HEK293 (cell line): ENCODE data around the gene RCOR1.

ENCODE experiments used
- CTCF ChIA-PET: fragments of 350-600 bp; formaldehyde crosslinking; extraction: SDS; loops from one replicate; lab custom pipeline; 2021; ENCODE audit warnings: antibody characterized with exemption; lab: Yijun Ruan, JAX
- POLR2A ChIA-PET: fragments of 300-600 bp; formaldehyde crosslinking; extraction: SDS; loops from one replicate; lab custom pipeline; 2020; ENCODE audit warnings: antibody characterized with exemption, inconsistent platforms; lab: Yijun Ruan, JAX
- H3K27ac ChIP-seq: fragments of 200-500 bp; sonication (Bioruptor generic); 2 replicates; pipeline ENCODE4 v1.5.1; 2014; ENCODE audit warnings: low read depth, low read length, control low read depth, inconsistent platforms; ENCODE audit errors: extremely low read depth
- H3K36me3 ChIP-seq, 2 experiments: fragments of 200-500 bp in 1 of 2; sonication (Bioruptor generic) in 1 of 2; 1 replicate in 1 of 2; 2 replicates in 1 of 2; pipeline ENCODE4 v1.5.1; 2014 to 2017; ENCODE audit warnings: inconsistent platforms in 2 of 2, low read length in 2 of 2; ENCODE audit not compliant: control insufficient read depth in 2 of 2, insufficient read depth in 1 of 2
- H3K4me1 ChIP-seq: fragments of 200-500 bp; sonication (Bioruptor generic); 2 replicates; pipeline ENCODE4 v1.5.1; 2014; ENCODE audit warnings: mild to moderate bottlenecking, low read length, inconsistent platforms; ENCODE audit not compliant: control insufficient read depth, insufficient read depth
- H3K4me3 ChIP-seq: 2 replicates; pipeline ENCODE4 v1.5.1; 2011; ENCODE audit warnings: low read depth, mild to moderate bottlenecking, control low read depth, low read length, moderate library complexity
- H3K9me3 ChIP-seq: fragments of 200-500 bp; sonication (Bioruptor generic); 2 replicates; pipeline ENCODE4 v1.5.1; 2014; ENCODE audit warnings: low read depth, low read length, inconsistent platforms; ENCODE audit not compliant: control insufficient read depth, insufficient read depth
- HOXA7 ChIP-seq: sonication (generic); formaldehyde crosslinking; IDR thresholded peaks from 2 replicates; pipeline ENCODE4 v1.8.1; 2022; ENCODE audit warnings: missing genetic modification reagents, borderline replicate concordance
- HOXC10 ChIP-seq: sonication (generic); formaldehyde crosslinking; IDR thresholded peaks from 2 replicates; pipeline ENCODE4 v1.8.1; 2023; ENCODE audit warnings: mild to moderate bottlenecking, missing genetic modification reagents
- KLF16 ChIP-seq: fragments of 450-650 bp; formaldehyde crosslinking; IDR thresholded peaks from 2 replicates; pipeline ENCODE4 v1.5.1; 2017; ENCODE audit warnings: missing biosample characterization, missing genetic modification characterization
- OVOL3 ChIP-seq: fragments of 450-650 bp; formaldehyde crosslinking; IDR thresholded peaks from 2 replicates; pipeline ENCODE4 v1.5.1; 2016; ENCODE audit warnings: missing biosample characterization, missing genetic modification characterization
- SALL2 ChIP-seq: fragments of 450-650 bp; formaldehyde crosslinking; IDR thresholded peaks from 2 replicates; pipeline ENCODE4 v1.5.0; 2017; ENCODE audit warnings: missing biosample characterization, mild to moderate bottlenecking, missing genetic modification characterization, borderline replicate concordance
- SCRT2 ChIP-seq: fragments of 450-650 bp; formaldehyde crosslinking; IDR thresholded peaks from 2 replicates; pipeline ENCODE4 v1.5.1; 2016; ENCODE audit warnings: missing biosample characterization, missing genetic modification characterization
- YY1 ChIP-seq: fragments of 450-650 bp; formaldehyde crosslinking; IDR thresholded peaks from 2 replicates; pipeline ENCODE4 v1.5.1; 2018; ENCODE audit warnings: missing biosample characterization, missing genetic modification characterization
- ZBTB1 ChIP-seq: fragments of 450-650 bp; formaldehyde crosslinking; IDR thresholded peaks from 2 replicates; pipeline ENCODE4 v1.5.1; 2016; ENCODE audit warnings: missing biosample characterization, missing genetic modification characterization
- ZBTB21 ChIP-seq: fragments of 450-650 bp; formaldehyde crosslinking; IDR thresholded peaks from 2 replicates; pipeline ENCODE4 v1.5.1; 2017; ENCODE audit warnings: missing biosample characterization, missing genetic modification characterization
- ZBTB48 ChIP-seq: fragments of 450-650 bp; formaldehyde crosslinking; IDR thresholded peaks from 2 replicates; pipeline ENCODE4 v1.5.1; 2016; ENCODE audit warnings: missing biosample characterization, missing genetic modification characterization
- ZBTB7A ChIP-seq: fragments of 450-650 bp; formaldehyde crosslinking; IDR thresholded peaks from 2 replicates; pipeline ENCODE4 v1.5.1; 2016; ENCODE audit warnings: low read depth, missing biosample characterization, missing genetic modification characterization
- ZEB2 ChIP-seq: fragments of 450-650 bp; formaldehyde crosslinking; IDR thresholded peaks from 2 replicates; pipeline ENCODE4 v1.5.1; 2016; ENCODE audit warnings: missing biosample characterization, missing genetic modification characterization
- ZFHX2 ChIP-seq: fragments of 450-650 bp; formaldehyde crosslinking; conservative IDR thresholded peaks from 2 replicates; pipeline ENCODE4 v1.5.1; 2016; ENCODE audit warnings: missing biosample characterization, missing genetic modification characterization
- ZFP41 ChIP-seq: fragments of 450-650 bp; formaldehyde crosslinking; IDR thresholded peaks from 2 replicates; pipeline ENCODE4 v1.5.1; 2016; ENCODE audit warnings: missing biosample characterization, missing genetic modification characterization, borderline replicate concordance
- ZNF132 ChIP-seq: fragments of 450-650 bp; formaldehyde crosslinking; IDR thresholded peaks from 2 replicates; pipeline ENCODE4 v1.5.1; 2017; ENCODE audit warnings: missing biosample characterization, missing genetic modification characterization, borderline replicate concordance
- ZNF169 ChIP-seq: fragments of 450-650 bp; formaldehyde crosslinking; IDR thresholded peaks from 2 replicates; pipeline ENCODE4 v1.5.1; 2016; ENCODE audit warnings: missing biosample characterization, missing genetic modification characterization
- ZNF214 ChIP-seq: fragments of 450-650 bp; formaldehyde crosslinking; IDR thresholded peaks from 2 replicates; pipeline ENCODE4 v1.5.1; 2017; ENCODE audit warnings: missing biosample characterization, mild to moderate bottlenecking, missing genetic modification characterization, borderline replicate concordance
- ZNF311 ChIP-seq: fragments of 450-650 bp; formaldehyde crosslinking; IDR thresholded peaks from 2 replicates; pipeline ENCODE4 v1.5.1; 2017; ENCODE audit warnings: missing biosample characterization, missing genetic modification characterization, borderline replicate concordance
- ZNF426 ChIP-seq: fragments of 450-650 bp; formaldehyde crosslinking; IDR thresholded peaks from 2 replicates; pipeline ENCODE4 v1.5.1; 2017; ENCODE audit warnings: missing biosample characterization, missing genetic modification characterization, mild to moderate bottlenecking, inconsistent platforms, moderate library complexity
- ZNF529 ChIP-seq: fragments of 450-650 bp; formaldehyde crosslinking; IDR thresholded peaks from 2 replicates; pipeline ENCODE4 v1.5.1; 2017; ENCODE audit warnings: missing genetic modification characterization, missing biosample characterization; ENCODE audit not compliant: insufficient replicate concordance
- ZNF558 ChIP-seq: fragments of 450-650 bp; formaldehyde crosslinking; IDR thresholded peaks from 2 replicates; pipeline ENCODE4 v1.5.1; 2016; ENCODE audit warnings: missing biosample characterization, missing genetic modification characterization
- ZNF571 ChIP-seq: fragments of 450-650 bp; formaldehyde crosslinking; IDR thresholded peaks from 2 replicates; pipeline ENCODE4 v1.5.0; 2017; ENCODE audit warnings: missing biosample characterization, missing genetic modification characterization
- ZNF585B ChIP-seq: fragments of 450-650 bp; formaldehyde crosslinking; IDR thresholded peaks from 2 replicates; pipeline ENCODE4 v1.5.1; 2016; ENCODE audit warnings: missing biosample characterization, missing genetic modification characterization
- ZNF624 ChIP-seq: fragments of 450-650 bp; formaldehyde crosslinking; IDR thresholded peaks from 2 replicates; pipeline ENCODE4 v1.5.1; 2017; ENCODE audit warnings: missing biosample characterization, missing genetic modification characterization
- ZNF76 ChIP-seq: fragments of 450-650 bp; formaldehyde crosslinking; IDR thresholded peaks from 2 replicates; pipeline ENCODE4; 2016; ENCODE audit warnings: low read depth, missing biosample characterization, missing genetic modification characterization, borderline replicate concordance
- ZNF791 ChIP-seq: fragments of 450-650 bp; formaldehyde crosslinking; IDR thresholded peaks from 2 replicates; pipeline ENCODE4 v1.5.1; 2016; ENCODE audit warnings: missing biosample characterization, missing genetic modification characterization
- ZNF792 ChIP-seq: fragments of 450-650 bp; formaldehyde crosslinking; IDR thresholded peaks from 2 replicates; pipeline ENCODE4 v1.5.1; 2016; ENCODE audit warnings: missing biosample characterization, missing genetic modification characterization
- ZNF843 ChIP-seq: fragments of 450-650 bp; formaldehyde crosslinking; IDR thresholded peaks from 2 replicates; pipeline ENCODE4 v1.5.1; 2016; ENCODE audit warnings: missing biosample characterization, missing genetic modification characterization
- TF ChIP-seq, protein P1 (sequence below): fragments of 450-650 bp; formaldehyde crosslinking; IDR thresholded peaks from 2 replicates; pipeline ENCODE4 v1.5.1; 2016; ENCODE audit warnings: missing biosample characterization, missing genetic modification characterization
- TF ChIP-seq, protein P2 (sequence below): fragments of 450-650 bp; formaldehyde crosslinking; IDR thresholded peaks from 2 replicates; pipeline ENCODE4 v1.5.1; 2016; ENCODE audit warnings: missing biosample characterization, missing genetic modification characterization
- TF ChIP-seq, protein P3 (sequence below): fragments of 450-650 bp; formaldehyde crosslinking; IDR thresholded peaks from 2 replicates; pipeline ENCODE4 v1.5.1; 2016; ENCODE audit warnings: missing biosample characterization, missing genetic modification characterization

The RCOR1 gene

DNA sequence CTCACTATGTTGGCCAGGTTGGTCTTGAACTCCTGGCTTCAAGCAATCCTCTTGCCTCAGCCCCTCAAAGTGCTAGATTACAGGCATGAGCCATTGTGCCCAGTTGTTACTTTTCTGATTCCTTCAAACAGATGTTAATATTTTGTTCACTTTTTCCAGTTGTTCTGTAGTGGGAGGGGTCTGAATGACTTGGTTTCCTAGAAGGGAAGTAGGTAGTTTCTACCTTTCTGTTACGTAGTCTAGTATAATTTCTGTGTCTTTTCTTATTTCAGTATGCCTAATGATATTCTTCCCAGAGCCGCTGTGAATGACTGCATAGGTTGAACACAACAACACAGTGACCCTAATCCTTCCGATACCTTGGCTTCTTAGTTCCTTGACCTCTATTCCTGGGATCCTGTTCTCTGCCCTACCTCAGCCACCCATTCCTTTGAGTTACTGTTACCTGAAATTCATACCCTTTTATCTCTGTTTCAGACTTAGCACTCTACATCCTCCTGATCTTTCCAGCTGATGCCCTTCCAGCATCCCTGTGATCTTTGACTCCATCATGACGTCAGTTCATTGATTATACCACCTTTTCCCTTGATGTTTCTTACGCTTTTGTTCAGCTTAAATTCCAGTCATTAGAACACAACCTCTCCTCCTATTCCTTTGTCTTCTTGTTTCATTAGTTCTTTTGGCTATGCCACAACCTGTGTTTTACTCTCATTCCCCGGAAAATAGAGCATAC lies 33.3 kb downstream of the RCOR1 start (continued):
- TF ChIP-seq ZFHX2 (tag by site-specific recombination) (no peak), ZNF571 (tag by site-specific recombination) (no peak), ZNF76 (tag by site-specific recombination) (no peak)

DNA sequence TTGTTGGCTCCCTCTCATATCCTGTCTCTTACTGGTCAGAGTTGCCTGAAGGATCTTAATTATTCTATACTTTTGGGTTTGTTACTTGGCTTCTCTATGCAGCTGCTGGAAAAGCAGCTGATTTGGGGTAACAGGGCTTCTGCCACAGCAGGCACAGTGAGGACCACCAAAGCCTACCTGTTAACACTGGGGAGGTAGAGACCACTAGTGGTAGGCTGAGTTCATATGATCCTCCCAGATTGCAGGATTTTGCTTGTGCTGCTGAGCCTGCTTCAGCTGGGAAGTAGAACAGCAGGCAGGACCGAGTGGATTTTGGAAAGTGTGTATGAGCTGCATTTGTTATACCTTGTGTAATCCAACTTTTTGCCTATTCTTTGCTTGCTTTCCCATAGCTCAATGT lies 34.1 kb downstream of the RCOR1 start:
- no peak overlapping the region for H3K27ac ChIP-seq

DNA sequence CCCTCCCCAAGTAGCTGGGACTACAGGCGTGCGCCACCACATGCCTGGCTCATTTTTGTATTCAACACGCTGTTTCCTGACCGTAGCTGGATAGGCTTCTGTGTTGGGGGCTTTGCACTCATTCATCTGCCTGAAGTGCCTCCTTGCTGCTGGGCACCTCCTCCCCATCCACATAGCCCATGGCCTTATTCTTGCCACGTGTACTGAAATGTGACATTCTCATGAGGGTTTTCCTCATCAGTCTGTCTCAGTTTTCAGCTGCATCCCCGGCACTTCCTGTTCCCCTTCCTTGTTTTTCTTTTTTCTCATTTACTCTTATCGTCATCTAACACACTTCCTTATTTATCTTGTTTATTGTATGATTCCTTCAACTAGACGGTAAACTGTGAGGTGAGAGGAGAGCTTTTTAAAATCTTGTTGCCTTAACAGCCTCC lies 36.6 kb downstream of the RCOR1 start:
- Histone ChIP-seq H3K27ac (no peak overlapping the region), H3K9me3 (no peaks in the 10 kb centered on the region), H3K36me3 (peaks cover 0 to 3% of the 10 kb centered on the region in 2 experiments; a peak in 1 of 3 replicates), H3K4me1 (peaks cover 13% of the 10 kb centered on the region), H3K4me3 (no peak overlapping the region)
- POLR2A ChIA-PET: no interaction called here
- CTCF ChIA-PET: interaction anchor here (0.7 to 2.3 kb wide), 4 partner anchors 21 to 104 kb away, joined by 3 to 10 read pairs (median 6); no protein-coding TSS in a partner anchor
- TF ChIP-seq, protein P1, sequence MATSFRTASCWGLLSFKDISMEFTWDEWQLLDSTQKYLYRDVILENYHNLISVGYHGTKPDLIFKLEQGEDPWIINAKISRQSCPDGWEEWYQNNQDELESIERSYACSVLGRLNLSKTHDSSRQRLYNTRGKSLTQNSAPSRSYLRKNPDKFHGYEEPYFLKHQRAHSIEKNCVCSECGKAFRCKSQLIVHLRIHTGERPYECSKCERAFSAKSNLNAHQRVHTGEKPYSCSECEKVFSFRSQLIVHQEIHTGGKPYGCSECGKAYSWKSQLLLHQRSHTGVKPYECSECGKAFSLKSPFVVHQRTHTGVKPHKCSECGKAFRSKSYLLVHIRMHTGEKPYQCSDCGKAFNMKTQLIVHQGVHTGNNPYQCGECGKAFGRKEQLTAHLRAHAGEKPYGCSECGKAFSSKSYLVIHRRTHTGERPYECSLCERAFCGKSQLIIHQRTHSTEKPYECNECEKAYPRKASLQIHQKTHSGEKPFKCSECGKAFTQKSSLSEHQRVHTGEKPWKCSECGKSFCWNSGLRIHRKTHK (tag by site-specific recombination): no peak
- TF ChIP-seq ZBTB48 (tag by site-specific recombination) (no peak), ZNF529 (tag by site-specific recombination) (no peak), ZNF132 (tag by site-specific recombination) (no peak), ZEB2 (no peak), ZNF426 (no peak), ZBTB7A (tag by site-specific recombination) (no peak), YY1 (tag by site-specific recombination) (no peak), KLF16 (tag by site-specific recombination) (no peak), ZBTB21 (no peak), OVOL3 (no peak), ZNF585B (tag by site-specific recombination) (no peak)

More for the DNA sequence above, 34.1 kb downstream of the RCOR1 start:
- ChIA-PET CTCF (interaction anchor here (0.6 to 1.1 kb wide), 3 partner anchors 26 to 36 kb away, joined by 3 to 4 read pairs (median 3); no protein-coding TSS in a partner anchor), POLR2A (no interaction called here)
- Histone ChIP-seq H3K9me3 (no peaks in the 10 kb centered on the region), H3K4me1 (peaks cover 21% of the 10 kb centered on the region), H3K36me3 (peaks cover 0 to 3% of the 10 kb centered on the region in 2 experiments; a peak in 1 of 3 replicates), H3K4me3 (no peak overlapping the region)
- TF ChIP-seq ZBTB1 (tag by site-specific recombination) (no peak), ZFP41 (tag by site-specific recombination) (no peak), ZNF791 (no peak), ZNF558 (no peak), ZNF311 (tag by site-specific recombination) (no peak), ZNF843 (tag by site-specific recombination) (no peak), HOXA7 (CRISPR knock-in tag) (no peak), ZNF169 (tag by site-specific recombination) (no peak), SALL2 (tag by site-specific recombination) (no peak), ZNF214 (tag by site-specific recombination) (no peak), HOXC10 (no peak), YY1 (tag by site-specific recombination) (no peak), SCRT2 (tag by site-specific recombination) (no peak), ZNF624 (tag by site-specific recombination) (no peak), ZNF792 (tag by site-specific recombination) (no peak), ZNF585B (tag by site-specific recombination) (no peak)
- TF ChIP-seq, protein P2, sequence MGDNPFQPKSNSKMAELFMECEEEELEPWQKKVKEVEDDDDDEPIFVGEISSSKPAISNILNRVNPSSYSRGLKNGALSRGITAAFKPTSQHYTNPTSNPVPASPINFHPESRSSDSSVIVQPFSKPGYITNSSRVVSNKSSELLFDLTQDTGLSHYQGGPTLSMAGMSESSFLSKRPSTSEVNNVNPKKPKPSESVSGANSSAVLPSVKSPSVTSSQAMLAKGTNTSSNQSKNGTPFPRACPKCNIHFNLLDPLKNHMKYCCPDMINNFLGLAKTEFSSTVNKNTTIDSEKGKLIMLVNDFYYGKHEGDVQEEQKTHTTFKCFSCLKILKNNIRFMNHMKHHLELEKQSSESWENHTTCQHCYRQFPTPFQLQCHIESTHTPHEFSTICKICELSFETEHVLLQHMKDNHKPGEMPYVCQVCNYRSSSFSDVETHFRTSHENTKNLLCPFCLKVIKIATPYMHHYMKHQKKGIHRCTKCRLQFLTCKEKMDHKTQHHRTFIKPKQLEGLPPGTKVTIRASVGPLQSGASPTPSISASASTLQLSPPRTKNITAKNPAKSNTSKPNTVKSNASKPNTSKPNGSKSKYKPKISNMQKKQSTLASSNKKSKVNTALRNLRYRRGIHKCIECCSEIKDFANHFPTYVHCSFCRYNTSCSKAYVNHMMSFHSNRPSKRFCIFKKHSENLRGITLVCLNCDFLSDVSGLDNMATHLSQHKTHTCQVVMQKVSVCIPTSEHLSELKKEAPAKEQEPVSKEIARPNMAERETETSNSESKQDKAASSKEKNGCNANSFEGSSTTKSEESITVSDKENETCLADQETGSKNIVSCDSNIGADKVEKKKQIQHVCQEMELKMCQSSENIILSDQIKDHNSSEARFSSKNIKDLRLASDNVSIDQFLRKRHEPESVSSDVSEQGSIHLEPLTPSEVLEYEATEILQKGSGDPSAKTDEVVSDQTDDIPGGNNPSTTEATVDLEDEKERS (tag by site-specific recombination): no peak
- TF ChIP-seq, protein P3, sequence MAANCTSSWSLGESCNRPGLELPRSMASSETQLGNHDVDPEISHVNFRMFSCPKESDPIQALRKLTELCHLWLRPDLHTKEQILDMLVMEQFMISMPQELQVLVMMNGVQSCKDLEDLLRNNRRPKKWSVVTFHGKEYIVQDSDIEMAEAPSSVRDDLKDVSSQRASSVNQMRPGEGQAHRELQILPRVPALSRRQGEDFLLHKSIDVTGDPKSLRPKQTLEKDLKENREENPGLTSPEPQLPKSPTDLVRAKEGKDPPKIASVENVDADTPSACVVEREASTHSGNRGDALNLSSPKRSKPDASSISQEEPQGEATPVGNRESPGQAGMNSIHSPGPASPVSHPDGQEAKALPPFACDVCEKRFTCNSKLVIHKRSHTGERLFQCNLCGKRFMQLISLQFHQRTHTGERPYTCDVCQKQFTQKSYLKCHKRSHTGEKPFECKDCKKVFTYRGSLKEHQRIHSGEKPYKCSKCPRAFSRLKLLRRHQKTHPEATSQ (tag by site-specific recombination): no peak
- TF ChIP-seq, protein P1 (tag by site-specific recombination): no peak
